WTC11 (cell line): ENCODE measurements around the gene RSPH9. TPM values are rescaled to one million over a fixed set of nuclear protein-coding genes. Genes with fewer than 3 reads are reported as not detected.
"Not testable (repeated sequence)": the region's sequence is repeated elsewhere in the genome, so short reads cannot be mapped to it uniquely, and the experiment has no call there.

ENCODE experiments used
- ATAC-seq: fragments of 200-7000 bp; cut with Tn5 transposase; 2 replicates; pipeline ENCODE4 v1.10.0; 2021; ENCODE audit warnings: mild to moderate bottlenecking, moderate library complexity
- CTCF ChIA-PET: fragments of 300-600 bp; sonication (Branson Sonifier 250); formaldehyde crosslinking; loops from one replicate; lab custom pipeline; 2021; ENCODE audit warnings: antibody characterized with exemption; lab: Charles Lee
- POLR2A ChIA-PET: fragments of 350-600 bp; sonication (Branson Sonifier 250); formaldehyde crosslinking; loops from one replicate; lab custom pipeline; 2021; ENCODE audit warnings: antibody characterized with exemption; lab: Charles Lee
- DNase-seq: peaks from one replicate; pipeline ENCODE4 v3.0.0; 2021; ENCODE audit warnings: low spot score
- H3K27ac Mint-ChIP-seq: 2 replicates; pipeline ENCODE4 v1.8.0; 2021; ENCODE audit warnings: mixed read lengths
- H3K27me3 Mint-ChIP-seq: 2 replicates; pipeline ENCODE4 v1.8.0; 2021; ENCODE audit warnings: low read depth, mild to moderate bottlenecking, moderate library complexity, mixed read lengths
- H3K36me3 Mint-ChIP-seq: 2 replicates; pipeline ENCODE4 v1.8.0; 2021; ENCODE audit warnings: mixed read lengths
- H3K4me1 Mint-ChIP-seq: 2 replicates; pipeline ENCODE4 v1.8.0; 2022; ENCODE audit warnings: mixed read lengths
- H3K4me3 Mint-ChIP-seq: 2 replicates; pipeline ENCODE4 v1.8.0; 2021; ENCODE audit warnings: mild to moderate bottlenecking, moderate library complexity, mixed read lengths
- H3K9me3 Mint-ChIP-seq: 2 replicates; pipeline ENCODE4 v1.8.0; 2021; ENCODE audit warnings: mixed read lengths
- ARID4B ChIP-seq: sonication (generic); formaldehyde crosslinking; IDR thresholded peaks from 2 replicates; pipeline ENCODE4 v1.8.0; 2023; ENCODE audit warnings: missing genetic modification reagents, mild to moderate bottlenecking, borderline replicate concordance
- ATF6 ChIP-seq: sonication (generic); formaldehyde crosslinking; IDR thresholded peaks from 2 replicates; pipeline ENCODE4 v1.8.1; 2023; ENCODE audit warnings: mild to moderate bottlenecking, missing genetic modification reagents
- E2F1 ChIP-seq: sonication (generic); formaldehyde crosslinking; IDR thresholded peaks from 2 replicates; pipeline ENCODE4 v1.8.0; 2022; ENCODE audit warnings: mild to moderate bottlenecking, missing genetic modification reagents
- ESRRA ChIP-seq: sonication (generic); formaldehyde crosslinking; IDR thresholded peaks from 2 replicates; pipeline ENCODE4 v1.8.1; 2022; ENCODE audit warnings: mild to moderate bottlenecking, missing genetic modification reagents, borderline replicate concordance
- GABPB1 ChIP-seq: sonication (generic); formaldehyde crosslinking; IDR thresholded peaks from 2 replicates; pipeline ENCODE4 v1.8.1; 2023; ENCODE audit warnings: mild to moderate bottlenecking, missing genetic modification reagents
- GTF2I ChIP-seq: fragments of 250-450 bp; sonication (Bioruptor Pico); conservative IDR thresholded peaks from 2 replicates; pipeline ENCODE4 v1.4.0; 2021; ENCODE audit warnings: mild to moderate bottlenecking
- HMGA2 ChIP-seq: fragments of 250-450 bp; sonication (Bioruptor Pico); IDR thresholded peaks from 2 replicates; pipeline ENCODE4 v1.4.0; 2021; ENCODE audit warnings: mild to moderate bottlenecking, moderate library complexity
- JAZF1 ChIP-seq: fragments of 250-450 bp; sonication (Bioruptor Pico); IDR thresholded peaks from 2 replicates; pipeline ENCODE4 v1.9.0; 2021; ENCODE audit warnings: moderate library complexity, mild to moderate bottlenecking, inconsistent platforms
- MXD4 ChIP-seq: fragments of 250-450 bp; sonication (Bioruptor Pico); IDR thresholded peaks from 2 replicates; pipeline ENCODE4 v1.8.0; 2021; ENCODE audit warnings: mild to moderate bottlenecking, moderate library complexity, borderline replicate concordance
- NFYB ChIP-seq: sonication (generic); formaldehyde crosslinking; conservative IDR thresholded peaks from 2 replicates; pipeline ENCODE4 v1.8.0; 2022; ENCODE audit warnings: low read depth, missing genetic modification reagents
- NR3C1 ChIP-seq: sonication (generic); formaldehyde crosslinking; conservative IDR thresholded peaks from 2 replicates; pipeline ENCODE4 v1.8.1; 2023; ENCODE audit warnings: low read depth, mild to moderate bottlenecking, missing genetic modification reagents
- PRDM15 ChIP-seq: sonication (generic); formaldehyde crosslinking; IDR thresholded peaks from 2 replicates; pipeline ENCODE4 v1.8.0; 2022; ENCODE audit warnings: missing genetic modification reagents
- STAT6 ChIP-seq: sonication (generic); formaldehyde crosslinking; conservative IDR thresholded peaks from 2 replicates; pipeline ENCODE4 v1.8.1; 2023; ENCODE audit warnings: mild to moderate bottlenecking, low read depth, missing genetic modification reagents, moderate library complexity
- TEAD1 ChIP-seq: sonication (generic); formaldehyde crosslinking; IDR thresholded peaks from 2 replicates; pipeline ENCODE4 v1.8.0; 2022; ENCODE audit warnings: mild to moderate bottlenecking, missing genetic modification reagents
- TEAD4 ChIP-seq: sonication (generic); formaldehyde crosslinking; IDR thresholded peaks from 2 replicates; pipeline ENCODE4 v1.8.0; 2022; ENCODE audit warnings: mild to moderate bottlenecking, missing genetic modification reagents
- ZBTB21 ChIP-seq: sonication (generic); formaldehyde crosslinking; IDR thresholded peaks from 2 replicates; pipeline ENCODE4 v1.8.1; 2023; ENCODE audit warnings: mild to moderate bottlenecking, missing genetic modification reagents, borderline replicate concordance
- ZNF219 ChIP-seq: sonication (generic); formaldehyde crosslinking; IDR thresholded peaks from 2 replicates; pipeline ENCODE4 v1.8.0; 2023; ENCODE audit warnings: missing genetic modification reagents, mild to moderate bottlenecking, borderline replicate concordance
- total RNA-seq: library from RNA; stranded (reverse); gene quantifications from 3 replicates; pipeline ENCODE4 v1.2.3, GENCODE V29; 2021

RSPH9 gene
- total RNA-seq, 1 experiment from 2014 or later: 0.35 TPM

GRCh38 chr6:43648248-43648647, 3.4 kb downstream of the RSPH9 start (continued):
- TF ChIP-seq ARID4B (CRISPR knock-in tag) (no peak), MXD4 (CRISPR knock-in tag) (no peak), TEAD1 (CRISPR knock-in tag) (no peak), ESRRA (CRISPR knock-in tag) (no peak), GTF2I (no peak)
- TF ChIP-seq, all 79 proteins: peak for 0

DNA sequence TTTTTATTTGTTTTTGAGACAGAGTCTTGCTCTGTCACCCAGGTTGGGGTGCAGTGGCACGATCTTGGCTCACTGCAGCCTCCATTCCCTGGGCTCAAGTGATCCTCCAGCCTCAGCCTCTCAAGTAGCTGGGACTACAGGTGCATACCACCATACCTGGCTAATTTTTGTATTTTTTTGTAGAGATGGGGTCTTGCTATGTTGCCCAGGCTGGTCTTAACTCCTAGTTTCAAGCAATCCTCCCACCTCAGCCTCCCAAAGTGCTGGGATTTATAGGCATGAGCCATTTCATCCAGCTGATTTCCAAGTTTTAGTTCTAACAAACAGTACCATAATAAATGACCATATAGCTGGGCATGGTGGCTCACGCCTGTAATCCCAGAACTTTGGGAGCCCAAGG, 8.0 kb downstream of the RSPH9 start:
- CTCF ChIA-PET: interaction anchor here (0.7 to 1.3 kb wide), 4 partner anchors 15 to 410 kb away, joined by 3 to 5 read pairs (median 4); no protein-coding TSS in a partner anchor
- H3K27me3 Mint-ChIP-seq, DNase-seq, H3K9me3 Mint-ChIP-seq, POLR2A ChIA-PET, H3K27ac Mint-ChIP-seq, H3K4me3 Mint-ChIP-seq, ATAC-seq, H3K36me3 Mint-ChIP-seq: not testable (repeated sequence)
- H3K4me1 Mint-ChIP-seq: peaks cover 16% of the 10 kb centered on the region

DNA sequence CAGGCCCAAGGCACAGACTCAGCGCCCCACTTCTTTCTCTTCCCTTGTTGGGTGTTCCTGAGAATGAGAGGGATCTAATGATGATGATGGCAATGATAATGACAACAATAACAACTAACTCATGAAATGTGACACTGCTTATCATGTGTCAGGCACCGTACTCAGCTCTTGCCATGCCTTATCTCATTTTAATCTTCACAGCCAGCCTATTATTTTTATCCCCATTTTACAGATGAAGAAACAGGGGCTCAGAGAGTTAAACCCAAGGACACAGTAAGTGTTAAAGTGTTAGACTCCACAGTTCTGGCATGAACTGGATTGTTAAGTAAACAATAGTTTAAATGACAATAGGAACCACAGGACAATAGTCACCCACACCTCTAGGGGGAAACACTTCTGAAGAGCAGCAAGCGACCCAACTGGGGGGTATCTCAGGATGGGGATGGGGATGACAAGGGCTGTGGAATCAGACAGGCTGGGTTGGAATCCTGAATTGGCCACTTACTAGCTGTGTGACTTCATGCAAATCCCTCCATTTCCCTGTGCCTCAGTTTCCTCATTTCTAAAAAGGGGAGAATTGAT, 12.5 kb downstream of the RSPH9 start:
- Mint-ChIP-seq H3K27me3 (peaks cover 16% of the 10 kb centered on the region), H3K4me1 (peaks cover 11% of the 10 kb centered on the region), H3K4me3 (no peak overlapping the region), H3K27ac (no peak overlapping the region), H3K36me3 (peaks cover 6% of the 10 kb centered on the region), H3K9me3 (peaks cover 7% of the 10 kb centered on the region)
- ATAC-seq: no peak; the same call in 1 of the 2 replicates
- ChIA-PET POLR2A (no interaction called here), CTCF (interaction anchor here (0.6 to 0.9 kb wide), 2 partner anchors 23 to 422 kb away, joined by 3 read pairs; no protein-coding TSS in a partner anchor)
- no peak for DNase-seq
- TF ChIP-seq ZBTB21 (CRISPR knock-in tag) (no peak), NFYB (CRISPR knock-in tag) (no peak), NR3C1 (CRISPR knock-in tag) (no peak), HMGA2 (CRISPR knock-in tag) (no peak), PRDM15 (CRISPR knock-in tag) (no peak), ATF6 (CRISPR knock-in tag) (no peak), TEAD4 (no peak), GABPB1 (no peak), STAT6 (CRISPR knock-in tag) (no peak), JAZF1 (CRISPR knock-in tag) (no peak), E2F1 (no peak), ZNF219 (CRISPR knock-in tag) (no peak)
